Gastroesophageal sphincter (tissue), 4 donors: ENCODE data around the gene ANKRD55. TPM values are rescaled to one million over a fixed set of nuclear protein-coding genes. Genes with fewer than 3 reads are reported as not detected.
"Not testable (repeated sequence)": the region's sequence is repeated elsewhere in the genome, so short reads cannot be mapped to it uniquely, and the experiment has no call there.

Experiments used
- ATAC-seq: fragments of 150-250 bp; one replicate; pipeline ENCODE4 v1.9.1; 2016; ENCODE audit warnings: mild to moderate bottlenecking, moderate library complexity
- H3K27ac ChIP-seq, 4 donors: fragments of 200-600 bp; sonication (generic) in 3 of 4; 1 replicate in 3 of 4; 2 replicates in 1 of 4; pipeline ENCODE4 v1.5.1; 2016 to 2019
- H3K27me3 ChIP-seq: fragments of 200-600 bp; sonication (generic); one replicate; pipeline ENCODE4 v1.5.1; 2019
- H3K36me3 ChIP-seq, 2 donors: fragments of 200-600 bp; sonication (generic); one replicate each; pipeline ENCODE4 v1.5.1; 2019; ENCODE audit warnings: control low read depth in 1 of 2
- H3K4me1 ChIP-seq, 3 donors: fragments of 200-600 bp; sonication (generic); 1 replicate in 2 of 3; 2 replicates in 1 of 3; pipeline ENCODE4 v1.5.1; 2016 to 2019; ENCODE audit warnings: control low read depth in 2 of 3
- H3K4me3 ChIP-seq, 2 donors: fragments of 200-600 bp; sonication (generic); one replicate each; pipeline ENCODE4 v1.5.1; 2019; ENCODE audit warnings: mild to moderate bottlenecking in 1 of 2, moderate library complexity in 1 of 2
- H3K9me3 ChIP-seq, 3 donors: fragments of 200-600 bp; sonication (generic); one replicate each; pipeline ENCODE4 v1.5.1; 2017 to 2019; ENCODE audit warnings: control low read depth in 2 of 3
- CTCF ChIP-seq, 4 experiments: fragments of 200-600 bp in 2 of 4; fragments of 450-650 bp in 2 of 4; sonication (generic) in 1 of 4; IDR thresholded peaks; one replicate each; pipeline ENCODE4 v1.5.1; 2017 to 2019; ENCODE audit warnings: antibody characterized with exemption in 4 of 4, mild to moderate bottlenecking in 2 of 4, moderate library complexity in 2 of 4
- EP300 ChIP-seq: sonication (generic); formaldehyde crosslinking; IDR thresholded peaks from one replicate; pipeline ENCODE4 v1.6.1; 2017; ENCODE audit warnings: antibody characterized with exemption, mild to moderate bottlenecking
- POLR2A ChIP-seq, 2 donors: fragments of 450-650 bp; IDR thresholded peaks; one replicate each; pipeline ENCODE4 v1.6.1; 2017; ENCODE audit warnings: antibody characterized with exemption in 2 of 2, mild to moderate bottlenecking in 2 of 2, moderate library complexity in 1 of 2
- POLR2AphosphoS5 ChIP-seq: sonication (generic); formaldehyde crosslinking; IDR thresholded peaks from one replicate; pipeline ENCODE4 v1.6.1; 2017; ENCODE audit warnings: antibody characterized with exemption
- WGBS, 2 donors: methylation state at CpG; one replicate each; pipeline ENCODE4 v1.1.5; 2018; ENCODE audit warnings: low coverage in 1 of 2; 5-methylcytosine and 5-hydroxymethylcytosine counted together
- total RNA-seq, 4 donors: library from RNA; depleted of rRNA; stranded (reverse); fragments of >200 nt; gene quantifications; one replicate each; pipeline ENCODE4 v1.1.0, GENCODE V29; 2016

The ANKRD55 gene
- total RNA-seq, 4 donors from 2014 or later: 0.27 TPM; not detected in 3

DNA sequence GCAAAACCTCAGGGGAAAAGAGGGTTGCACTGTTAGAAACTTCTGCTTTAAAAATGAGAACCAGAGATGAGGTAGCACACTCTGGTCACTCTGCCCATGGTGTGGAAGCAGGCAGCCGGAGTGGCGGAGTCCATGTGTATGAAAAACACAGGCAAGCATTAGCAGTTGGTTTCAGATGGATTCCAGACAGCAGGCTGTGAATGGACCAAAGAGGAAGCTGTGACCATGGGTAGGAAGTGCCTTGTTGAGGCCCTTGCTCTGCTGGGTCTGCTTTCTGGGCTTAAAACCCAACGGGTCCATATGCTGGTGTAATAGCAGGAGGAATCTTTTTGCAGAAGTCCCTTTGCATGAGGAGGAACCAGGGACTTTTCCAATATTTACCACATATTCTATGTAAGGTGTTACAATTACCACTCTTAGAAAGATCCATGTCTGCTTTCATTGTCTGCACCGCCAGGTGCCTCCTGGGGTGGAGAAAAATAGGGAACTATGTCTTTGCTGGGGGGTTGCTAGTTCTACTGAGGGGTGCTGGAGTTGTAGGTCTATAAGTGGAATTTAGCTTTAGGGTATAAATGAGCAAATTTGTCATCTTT lies 77.0 kb downstream of the ANKRD55 start:
- Histone ChIP-seq H3K9me3 (no peaks in the 10 kb centered on the region), H3K27me3 (no peaks in the 10 kb centered on the region), H3K36me3 (no peaks in the 10 kb centered on the region), H3K27ac (peak overlapping the region in 1 of 4 donors; percentile 51), H3K4me3 (no peak overlapping the region), H3K4me1 (peaks cover 0 to 7% (median 0%) of the 10 kb centered on the region in 3 donors)
- ATAC-seq: peak; percentile 46
- 82 to 87% methylated on average over 3 to 4 of the region's 4 CpGs for WGBS, 2 donors
- TF ChIP-seq CTCF (IDR thresholded peaks at IDR 0.05) (no peak), EP300 (no peak), POLR2AphosphoS5 (no peak), POLR2A (IDR thresholded peaks at IDR 0.05) (no peak)

DNA sequence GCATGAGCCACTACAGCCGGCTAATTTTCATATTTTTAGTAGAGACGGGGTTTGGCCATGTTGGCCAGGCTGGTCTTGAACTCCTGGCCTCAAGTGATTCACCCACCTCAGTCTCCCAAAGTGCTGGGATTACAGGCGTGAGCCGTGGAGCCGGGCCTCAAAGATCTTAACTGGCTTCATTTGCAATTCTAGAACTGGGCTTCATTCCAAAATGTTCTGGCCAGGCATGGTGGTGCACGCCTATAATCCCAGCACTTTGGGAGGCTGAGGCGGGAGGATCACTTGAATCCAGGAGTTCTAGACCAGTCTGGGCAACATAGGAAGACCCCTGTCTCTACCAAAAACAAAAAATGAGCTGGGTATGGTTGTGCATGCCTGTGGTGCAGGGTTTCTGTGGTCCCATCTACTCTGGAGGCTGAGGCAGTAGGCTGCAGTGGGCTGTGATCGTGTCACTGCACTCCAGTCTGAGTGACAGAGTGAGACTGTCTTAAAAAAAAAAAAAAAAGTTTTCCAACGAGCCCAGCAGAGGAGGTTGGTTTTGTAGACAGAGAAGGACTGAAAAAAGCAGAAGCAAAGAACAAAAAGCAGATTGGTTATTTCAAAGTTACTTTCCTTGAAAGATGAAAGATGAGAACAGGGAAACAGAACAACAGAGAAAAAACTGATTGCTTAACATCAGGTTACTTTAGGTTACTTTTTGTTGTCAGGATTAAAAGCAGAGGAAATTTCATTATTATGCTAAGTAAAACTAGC lies 78.2 kb downstream of the ANKRD55 start:
- whole genome bisulfite sequencing, 2 donors: 62% methylated on average over 3 of the region's 9 CpGs; no CpG with 5 or more reads in 1 of the 2 donors
- H3K4me3 ChIP-seq: no peak overlapping the region
- no peaks in the 10 kb centered on the region for H3K36me3 ChIP-seq
- TF ChIP-seq POLR2AphosphoS5: peak; percentile 34
- no peak for TF ChIP-seq EP300
- TF ChIP-seq POLR2A (IDR thresholded peaks at IDR 0.05): no peak
- TF ChIP-seq CTCF (IDR thresholded peaks at IDR 0.05): no peak
- ATAC-seq: peak; percentile 60
- no peaks in the 10 kb centered on the region for H3K9me3 ChIP-seq
- peak overlapping the region in 2 of 4 donors; percentile 33 to 51 for H3K27ac ChIP-seq
- no peaks in the 10 kb centered on the region for H3K27me3 ChIP-seq
- peaks cover 0 to 7% (median 0%) of the 10 kb centered on the region in 3 donors for H3K4me1 ChIP-seq

GRCh38 chr5:56152437-56152836 lies 80.7 kb downstream of the ANKRD55 start:
- H3K36me3 ChIP-seq: no peaks in the 10 kb centered on the region
- TF ChIP-seq POLR2AphosphoS5 (no peak), EP300 (no peak), CTCF (IDR thresholded peaks at IDR 0.05) (no peak), POLR2A (IDR thresholded peaks at IDR 0.05) (no peak)
- H3K27ac ChIP-seq: no peak overlapping the region
- WGBS, 2 donors: 45% methylated on average over 2 of the region's 2 CpGs; no CpG with 5 or more reads in 1 of the 2 donors
- H3K9me3 ChIP-seq: no peaks in the 10 kb centered on the region
- no peak for ATAC-seq
- H3K4me3 ChIP-seq: no peak overlapping the region
- H3K27me3 ChIP-seq: no peaks in the 10 kb centered on the region
- H3K4me1 ChIP-seq: peaks cover 0 to 7% (median 0%) of the 10 kb centered on the region in 3 donors

DNA sequence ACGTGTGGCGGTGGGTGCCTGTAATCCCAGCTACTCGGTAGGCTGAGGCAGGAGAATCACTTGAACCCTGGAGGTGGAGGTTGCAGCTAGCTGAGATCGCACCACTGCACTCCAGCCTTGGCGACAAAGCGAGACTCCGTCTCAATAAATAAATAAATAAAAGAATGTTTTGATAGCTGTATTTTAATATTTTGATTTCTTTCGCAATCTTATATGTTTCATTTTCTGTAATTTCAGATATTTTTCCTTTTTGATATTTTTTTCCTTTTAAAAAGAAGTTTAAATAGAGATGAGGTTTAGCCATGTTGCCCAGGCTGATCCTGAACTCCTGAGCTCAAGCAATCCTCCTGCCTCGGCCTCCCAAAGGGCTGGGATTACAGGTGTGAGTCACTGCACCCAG lies 82.4 kb downstream of the ANKRD55 start:
- H3K27ac ChIP-seq, ATAC-seq, H3K9me3 ChIP-seq, H3K27me3 ChIP-seq, H3K4me1 ChIP-seq, H3K4me3 ChIP-seq, H3K36me3 ChIP-seq: not testable (repeated sequence)
- 90 to 93% methylated on average over 9 of the region's 9 CpGs for WGBS, 2 donors

DNA sequence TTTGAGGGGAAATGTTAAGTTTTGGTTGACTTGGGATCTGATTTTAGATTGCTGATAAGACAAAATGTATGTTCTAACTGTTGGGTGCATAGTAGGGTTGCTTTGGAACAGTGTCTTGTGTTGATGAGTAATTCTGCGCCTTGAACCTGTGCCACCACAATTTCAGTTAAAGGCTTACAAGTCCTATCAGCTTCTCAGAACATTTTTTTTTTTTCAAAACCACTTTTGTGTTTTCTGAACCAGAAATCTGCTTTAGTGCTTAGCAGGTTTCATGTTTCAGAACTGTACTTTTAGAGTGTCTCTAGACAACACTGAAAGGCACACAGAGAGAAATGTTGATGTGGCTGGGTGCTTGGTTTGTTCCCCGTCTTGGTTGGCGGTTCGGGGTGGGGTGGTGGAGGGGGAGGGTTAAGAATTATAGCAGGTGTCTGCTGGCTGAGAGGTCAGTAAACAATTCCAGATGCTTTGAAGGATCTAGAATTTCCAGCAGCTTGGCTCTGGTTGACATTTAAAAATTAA lies 84.6 kb downstream of the ANKRD55 start:
- no peaks in the 10 kb centered on the region for H3K36me3 ChIP-seq
- no peaks in the 10 kb centered on the region for H3K27me3 ChIP-seq
- 71 to 79% methylated on average over 1 to 3 of the region's 4 CpGs for WGBS, 2 donors
- no peaks in the 10 kb centered on the region for H3K9me3 ChIP-seq
- no peak overlapping the region for H3K27ac ChIP-seq
- TF ChIP-seq POLR2AphosphoS5: no peak
- TF ChIP-seq EP300: no peak
- no peak for TF ChIP-seq CTCF (IDR thresholded peaks at IDR 0.05)
- TF ChIP-seq POLR2A (IDR thresholded peaks at IDR 0.05): no peak
- ATAC-seq: no peak
- H3K4me3 ChIP-seq: no peak overlapping the region
- peaks cover 0 to 3% (median 0%) of the 10 kb centered on the region in 3 donors for H3K4me1 ChIP-seq
